SK-N-SH (cell line): ENCODE results near the gene BGN. TPM values are rescaled to one million over a fixed set of nuclear protein-coding genes. Genes with fewer than 3 reads are reported as not detected.

Experiments used
- CTCF ChIA-PET: fragments of 300-600, 350-600 bp; formaldehyde crosslinking; extraction: SDS; loops from one replicate; lab custom pipeline; 2021; lab: Yijun Ruan, JAX
- POLR2A ChIA-PET: fragments of 350-600 bp; sonication (Branson Sonifier 250); formaldehyde crosslinking; extraction: SDS; loops from one replicate; lab custom pipeline; 2020; ENCODE audit warnings: antibody characterized with exemption, inconsistent platforms; lab: Yijun Ruan, JAX
- DNase-seq: peaks from one replicate; pipeline ENCODE4 v3.0.0; 2012
- H2AFZ ChIP-seq: fragments of 200-600 bp; sonication (generic); 2 replicates; pipeline ENCODE4 v1.8.1; 2016; ENCODE audit warnings: antibody characterized with exemption, mild to moderate bottlenecking, low read depth
- H3F3A ChIP-seq: fragments of 200-600 bp; sonication (generic); replicated peaks from 2 replicates; pipeline ENCODE3; 2016; ENCODE audit warnings: antibody characterized with exemption, mild to moderate bottlenecking; ENCODE audit not compliant: insufficient read depth
- H3K27ac ChIP-seq, 2 experiments: fragments of 200-500 bp in 1 of 2; fragments of 200-600 bp in 1 of 2; sonication (Bioruptor generic) in 1 of 2; sonication (generic), shearing (Covaris generic) in 1 of 2; 2 replicates each; pipeline versions ENCODE4 v1.5.1 to v1.6.1; 2014 to 2016; ENCODE audit warnings: low read depth in 2 of 2, inconsistent platforms in 1 of 2, low read length in 1 of 2, mild to moderate bottlenecking in 1 of 2, mixed read lengths in 1 of 2
- H3K27me3 ChIP-seq: fragments of 200-600 bp; sonication (generic), shearing (Covaris generic); 2 replicates; pipeline ENCODE4 v1.6.1; 2016; ENCODE audit warnings: mixed run types; ENCODE audit not compliant: insufficient read depth
- H3K36me3 ChIP-seq, 2 experiments: fragments of 200-500 bp in 1 of 2; fragments of 200-600 bp in 1 of 2; sonication (Bioruptor generic) in 1 of 2; sonication (generic) in 1 of 2; replicated peaks in 1 of 2; 2 replicates each; pipeline versions ENCODE3 to v1.5.1; 2014 to 2016; ENCODE audit warnings: low read length in 1 of 2, mild to moderate bottlenecking in 1 of 2; ENCODE audit not compliant: insufficient read depth in 2 of 2, control insufficient read depth in 1 of 2
- H3K4me1 ChIP-seq, 2 experiments: fragments of 200-500 bp in 1 of 2; fragments of 200-600 bp in 1 of 2; sonication (Bioruptor generic) in 1 of 2; sonication (generic), shearing (Covaris generic) in 1 of 2; 2 replicates each; pipeline versions ENCODE4 v1.5.1 to v1.6.1; 2014 to 2016; ENCODE audit warnings: low read depth in 1 of 2, low read length in 1 of 2, mixed run types in 1 of 2; ENCODE audit not compliant: insufficient read depth in 2 of 2, control insufficient read depth in 1 of 2
- H3K4me2 ChIP-seq: fragments of 200-600 bp; sonication (generic), shearing (Covaris generic); 2 replicates; pipeline ENCODE4 v1.6.1; 2017; ENCODE audit warnings: mixed run types
- H3K4me3 ChIP-seq, 2 experiments: fragments of 200-500 bp in 1 of 2; fragments of 200-600 bp in 1 of 2; sonication (Bioruptor generic) in 1 of 2; sonication (generic), shearing (Covaris generic) in 1 of 2; 2 replicates each; pipeline versions ENCODE4 v1.5.1 to v1.8.1; 2014 to 2016; ENCODE audit warnings: low read depth in 2 of 2, inconsistent platforms in 1 of 2, low read length in 1 of 2, mild to moderate bottlenecking in 1 of 2, mixed read lengths in 1 of 2, moderate library complexity in 1 of 2
- H3K79me2 ChIP-seq: fragments of 200-600 bp; sonication (generic); 2 replicates; pipeline ENCODE4 v1.8.1; 2017; ENCODE audit warnings: mild to moderate bottlenecking; ENCODE audit not compliant: insufficient read depth
- H3K9ac ChIP-seq: fragments of 200-600 bp; sonication (generic); 2 replicates; pipeline ENCODE4 v1.6.1; 2017; ENCODE audit warnings: mixed run types
- H3K9me2 ChIP-seq: fragments of 200-600 bp; sonication (generic); 2 replicates; pipeline ENCODE4 v1.6.1; 2017; ENCODE audit warnings: mixed run types
- H3K9me3 ChIP-seq: fragments of 200-600 bp; sonication (generic); 2 replicates; pipeline ENCODE4 v1.6.1; 2017; ENCODE audit warnings: mixed run types, mild to moderate bottlenecking, moderate library complexity
- H4K20me1 ChIP-seq: fragments of 200-600 bp; sonication (generic); 2 replicates; pipeline ENCODE4 v1.6.1; 2017; ENCODE audit warnings: mild to moderate bottlenecking, mixed run types; ENCODE audit not compliant: insufficient read depth
- CTCF ChIP-seq: fragments of 200-600 bp; sonication (generic); IDR thresholded peaks from 2 replicates; pipeline ENCODE4 v1.6.1; 2017; ENCODE audit warnings: antibody characterized with exemption, mild to moderate bottlenecking, moderate library complexity
- ELF1 ChIP-seq: IDR thresholded peaks from 2 replicates; pipeline ENCODE4 v1.4.0; 2012
- EP300 ChIP-seq, 2 experiments: IDR thresholded peaks; 2 replicates each; pipeline versions ENCODE4 v1.4.0 to v1.6.1; 2012; ENCODE audit warnings: borderline replicate concordance in 1 of 2, low read depth in 1 of 2, low read length in 1 of 2
- EZH2phosphoT487 ChIP-seq: fragments of 200-600 bp; sonication (generic); IDR thresholded peaks from 2 replicates; pipeline ENCODE4 v1.6.1; 2017; ENCODE audit warnings: low read depth, mixed run types, mild to moderate bottlenecking, antibody characterized with exemption, moderate library complexity, borderline replicate concordance
- FOSL2 ChIP-seq: IDR thresholded peaks from 2 replicates; pipeline ENCODE4 v1.4.0; 2012; ENCODE audit warnings: low read depth, mild to moderate bottlenecking, moderate library complexity, borderline replicate concordance
- FOXJ3 ChIP-seq: sonication (generic); formaldehyde crosslinking; IDR thresholded peaks from 2 replicates; pipeline ENCODE4 v1.5.1; 2020; ENCODE audit warnings: mild to moderate bottlenecking, missing genetic modification reagents
- FOXM1 ChIP-seq: IDR thresholded peaks from 2 replicates; pipeline ENCODE4 v1.4.0; 2012; ENCODE audit warnings: low read depth, mild to moderate bottlenecking
- GABPA ChIP-seq: IDR thresholded peaks from 2 replicates; pipeline ENCODE4 v1.4.0; 2012; ENCODE audit warnings: low read depth, mild to moderate bottlenecking
- JUND ChIP-seq: IDR thresholded peaks from 2 replicates; pipeline ENCODE4 v1.4.0; 2012
- MAX ChIP-seq: IDR thresholded peaks from 2 replicates; pipeline ENCODE4 v1.4.0; 2012; ENCODE audit warnings: low read depth
- MXI1 ChIP-seq: IDR thresholded peaks from 2 replicates; pipeline ENCODE4 v1.6.1; 2012; ENCODE audit warnings: mild to moderate bottlenecking, low read depth, low read length, improper control_type of control experiment
- NFIC ChIP-seq: IDR thresholded peaks from 2 replicates; pipeline ENCODE4 v1.4.0; 2012; ENCODE audit warnings: borderline replicate concordance
- NRF1 ChIP-seq: IDR thresholded peaks from 2 replicates; pipeline ENCODE4 v1.6.1; 2012; ENCODE audit warnings: low read depth, mild to moderate bottlenecking, low read length
- PBX3 ChIP-seq: IDR thresholded peaks from 2 replicates; pipeline ENCODE4; 2012
- POLR2AphosphoS5 ChIP-seq: IDR thresholded peaks from 2 replicates; pipeline ENCODE4 v1.6.1; 2012; ENCODE audit warnings: low read depth, low read length
- RFX5 ChIP-seq: IDR thresholded peaks from 2 replicates; pipeline ENCODE4 v1.6.1; 2012; ENCODE audit warnings: mild to moderate bottlenecking, improper control_type of control experiment, low read length
- RXRA ChIP-seq: IDR thresholded peaks from 2 replicates; pipeline ENCODE4 v1.4.0; 2012; ENCODE audit warnings: low read depth, mild to moderate bottlenecking, borderline replicate concordance
- SIN3A ChIP-seq: IDR thresholded peaks from 2 replicates; pipeline ENCODE4 v1.6.1; 2012; ENCODE audit warnings: low read depth, mild to moderate bottlenecking, low read length, moderate library complexity, borderline replicate concordance
- TCF12 ChIP-seq: IDR thresholded peaks from 2 replicates; pipeline ENCODE4 v1.4.0; 2012
- YY1 ChIP-seq: IDR thresholded peaks from 2 replicates; pipeline ENCODE4 v1.4.0; 2012; ENCODE audit warnings: low read depth, mild to moderate bottlenecking
- WGBS: methylation state at CpG from one replicate; pipeline ENCODE4 v1.1.6; 2017; ENCODE audit warnings: low lambda C conversion rate; 5-methylcytosine and 5-hydroxymethylcytosine counted together
- polyA plus RNA-seq, 3 experiments: library from polyadenylated mRNA; depleted of rRNA; stranded (reverse); fragments of >200 nt; gene quantifications; 2 replicates each; pipeline ENCODE4 v1.2.3, GENCODE V29; 2012
- TF ChIP-seq, protein P1 (sequence below): IDR thresholded peaks from 2 replicates; pipeline ENCODE4 v1.4.0; 2012; ENCODE audit warnings: low read depth, borderline replicate concordance
- TF ChIP-seq, protein P2 (sequence below): IDR thresholded peaks from 2 replicates; pipeline ENCODE4 v1.4.0; 2012; ENCODE audit warnings: low read depth, borderline replicate concordance

The BGN gene
- polyA plus RNA-seq, 1 of the 3 experiments (the other 2 are of a cell fraction) = 28.9 TPM

GRCh38 chrX:153496590-153496959, 1.8 kb downstream of the BGN start:
- no peaks in the 10 kb centered on the region for H3K79me2 ChIP-seq
- H3K9ac ChIP-seq = no peak overlapping the region
- peak overlapping the region in 1 of 2 experiments; percentile 39; a peak in 1 of 4 replicates for H3K4me3 ChIP-seq
- H3K36me3 ChIP-seq = no peaks in the 10 kb centered on the region
- H3K4me1 ChIP-seq = peaks cover 5 to 39% of the 10 kb centered on the region in 2 experiments; a peak in 1 of 4 replicates
- H3K27me3 ChIP-seq = no peaks in the 10 kb centered on the region
- H3K4me2 ChIP-seq = peak overlapping the region; percentile 68; the same call in 1 of the 2 replicates
- H4K20me1 ChIP-seq = 0 out of 2 replicates have a peak, but pooled peaks cover 10% of the 10 kb centered on the region
- DNase-seq = no peak
- CTCF ChIA-PET = interaction anchor here (1.1 kb wide), 1 partner anchor 25 kb away, joined by 5 read pairs; no protein-coding TSS in a partner anchor
- 37% methylated on average over 5 of the region's 8 CpGs for WGBS
- no peaks in the 10 kb centered on the region for H3K9me2 ChIP-seq
- no peak overlapping the region for H2AFZ ChIP-seq
- no peak overlapping the region for H3K27ac ChIP-seq
- peaks cover 9% of the 10 kb centered on the region for H3F3A ChIP-seq
- no peaks in the 10 kb centered on the region for H3K9me3 ChIP-seq
- TF ChIP-seq MAX (no peak), NRF1 (no peak), RFX5 (no peak), POLR2AphosphoS5 (no peak), FOXJ3 (CRISPR knock-in tag) (no peak), JUND (no peak), NFIC (no peak), EZH2phosphoT487 (no peak), RXRA (no peak), ELF1 (no peak), EP300 (IDR thresholded peaks at IDR 0.05; ENCODE audit: borderline replicate concordance in 1 of 2, low read depth in 1 of 2, low read length in 1 of 2) (no peak), TCF12 (no peak), GABPA (no peak)
- TF ChIP-seq, protein P1, sequence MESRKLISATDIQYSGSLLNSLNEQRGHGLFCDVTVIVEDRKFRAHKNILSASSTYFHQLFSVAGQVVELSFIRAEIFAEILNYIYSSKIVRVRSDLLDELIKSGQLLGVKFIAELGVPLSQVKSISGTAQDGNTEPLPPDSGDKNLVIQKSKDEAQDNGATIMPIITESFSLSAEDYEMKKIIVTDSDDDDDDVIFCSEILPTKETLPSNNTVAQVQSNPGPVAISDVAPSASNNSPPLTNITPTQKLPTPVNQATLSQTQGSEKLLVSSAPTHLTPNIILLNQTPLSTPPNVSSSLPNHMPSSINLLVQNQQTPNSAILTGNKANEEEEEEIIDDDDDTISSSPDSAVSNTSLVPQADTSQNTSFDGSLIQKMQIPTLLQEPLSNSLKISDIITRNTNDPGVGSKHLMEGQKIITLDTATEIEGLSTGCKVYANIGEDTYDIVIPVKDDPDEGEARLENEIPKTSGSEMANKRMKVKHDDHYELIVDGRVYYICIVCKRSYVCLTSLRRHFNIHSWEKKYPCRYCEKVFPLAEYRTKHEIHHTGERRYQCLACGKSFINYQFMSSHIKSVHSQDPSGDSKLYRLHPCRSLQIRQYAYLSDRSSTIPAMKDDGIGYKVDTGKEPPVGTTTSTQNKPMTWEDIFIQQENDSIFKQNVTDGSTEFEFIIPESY = no peak
- TF ChIP-seq, all 33 proteins: peak for 0
- POLR2A ChIA-PET = no interaction called here

- no peaks in the 10 kb centered on the region for H3K79me2 ChIP-seq
- no peaks in the 10 kb centered on the region for H3K9me3 ChIP-seq
- POLR2A ChIA-PET = no interaction called here
- no peak overlapping the region for H2AFZ ChIP-seq
- TF ChIP-seq, protein P2, sequence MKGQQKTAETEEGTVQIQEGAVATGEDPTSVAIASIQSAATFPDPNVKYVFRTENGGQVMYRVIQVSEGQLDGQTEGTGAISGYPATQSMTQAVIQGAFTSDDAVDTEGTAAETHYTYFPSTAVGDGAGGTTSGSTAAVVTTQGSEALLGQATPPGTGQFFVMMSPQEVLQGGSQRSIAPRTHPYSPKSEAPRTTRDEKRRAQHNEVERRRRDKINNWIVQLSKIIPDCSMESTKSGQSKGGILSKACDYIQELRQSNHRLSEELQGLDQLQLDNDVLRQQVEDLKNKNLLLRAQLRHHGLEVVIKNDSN = no peak
- TF ChIP-seq NRF1 (no peak), FOSL2 (no peak), CTCF (no peak), FOXM1 (no peak), JUND (no peak), MAX (no peak), MXI1 (no peak), SIN3A (no peak), ELF1 (no peak), YY1 (no peak), RXRA (no peak), PBX3 (no peak), EZH2phosphoT487 (no peak)
- 0 out of 2 replicates have a peak, but pooled peaks cover 10% of the 10 kb centered on the region for H4K20me1 ChIP-seq
- H3K4me1 ChIP-seq = peaks cover 0 to 29% of the 10 kb centered on the region in 2 experiments; a peak in 1 of 4 replicates
- H3K27ac ChIP-seq = no peak overlapping the region
- DNase-seq = no peak
- no CpG with 5 or more reads among the region's 7 CpGs for WGBS
- H3K4me2 ChIP-seq = no peak overlapping the region
- no peak overlapping the region for H3K4me3 ChIP-seq
- no peaks in the 10 kb centered on the region for H3K36me3 ChIP-seq
- peaks cover 4% of the 10 kb centered on the region for H3F3A ChIP-seq
- CTCF ChIA-PET = interaction anchor here (1.4 to 3.3 kb wide), 3 partner anchors 9 to 37 kb away, joined by 3 to 30 read pairs (median 10); partner anchors contain the start of gene HAUS7
- no peaks in the 10 kb centered on the region for H3K9me2 ChIP-seq
- H3K27me3 ChIP-seq = no peaks in the 10 kb centered on the region
- H3K9ac ChIP-seq = no peak overlapping the region
Measured at GRCh38 chrX:153498453-153498852, 3.7 kb downstream of the BGN start.
